Measurements from ENCODE around the gene B4GALNT2. TPM values are rescaled to one million over a fixed set of nuclear protein-coding genes. Genes with fewer than 3 reads are reported as not detected.

The B4GALNT2 gene
- polyA plus RNA-seq, 1 experiment = 0.01 TPM

DNA sequence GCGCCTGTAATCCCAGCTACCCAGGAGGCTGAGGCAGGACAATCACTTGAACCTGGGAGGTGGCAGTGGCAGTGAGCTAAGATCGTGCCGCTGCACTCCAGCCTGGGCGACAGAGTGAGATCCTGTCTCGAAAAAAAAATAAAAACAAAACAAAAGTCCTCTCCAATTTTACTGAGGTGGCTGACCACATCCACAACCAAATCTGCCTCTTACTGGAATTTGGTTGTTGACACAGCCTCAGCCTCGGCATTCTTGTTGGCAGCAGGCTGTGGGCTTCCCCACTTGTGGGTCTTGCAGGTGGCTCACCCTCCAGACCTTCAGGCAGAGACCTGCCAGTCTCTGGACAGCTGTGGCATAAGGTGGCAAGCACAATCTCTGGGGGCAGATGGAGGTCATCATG is 15.6 kb downstream of the B4GALNT2 start:
- H3K27me3 ChIP-seq (ENCODE audit: control insufficient read depth, insufficient read depth, low read length) = no peaks in the 10 kb centered on the region
- ChIA-PET POLR2A (no interaction called here), CTCF (no interaction called here)
- no peak overlapping the region for H3K4me3 ChIP-seq (ENCODE audit: low read depth, low read length)
- TF ChIP-seq CTCF (IDR thresholded peaks at IDR 0.05; ENCODE audit: low read depth, low read length) = no peak
- no peak overlapping the region for H3K27ac ChIP-seq (ENCODE audit: low read depth, low read length)
- no peaks in the 10 kb centered on the region for H3K9me3 ChIP-seq (ENCODE audit: control insufficient read depth, insufficient read depth, low read length)
- DNase-seq (ENCODE audit: low read depth, low spot score) = no peak

DNA sequence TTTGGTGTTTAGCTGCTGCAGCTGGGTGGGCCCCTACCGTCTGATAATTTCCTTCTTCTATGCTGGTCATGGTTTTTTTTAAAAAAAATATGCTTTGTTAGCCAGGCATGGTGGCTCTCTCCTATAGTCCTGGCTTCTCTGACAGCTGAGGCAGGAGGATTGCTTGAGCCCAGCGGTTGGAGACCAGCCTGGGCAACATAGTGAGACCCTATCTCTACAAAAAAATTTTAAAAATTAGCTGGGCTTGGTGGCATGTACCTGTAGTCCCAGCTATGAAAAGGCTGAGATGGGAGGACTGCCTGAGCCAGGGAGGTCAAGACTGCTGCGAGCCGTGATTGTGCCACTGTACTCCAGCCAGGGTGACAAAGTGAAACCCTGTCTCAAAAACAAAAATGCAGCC is 19.4 kb downstream of the B4GALNT2 start:
- no peaks in the 10 kb centered on the region; the same call in 1 of the 2 replicates for H3K9me3 ChIP-seq (ENCODE audit: control insufficient read depth, insufficient read depth, low read length)
- no peak for DNase-seq (ENCODE audit: low read depth, low spot score)
- POLR2A ChIA-PET = no interaction called here
- H3K27ac ChIP-seq (ENCODE audit: low read depth, low read length) = no peak overlapping the region
- H3K4me3 ChIP-seq (ENCODE audit: low read depth, low read length) = no peak overlapping the region
- CTCF ChIA-PET = no interaction called here
- no peak for TF ChIP-seq CTCF (IDR thresholded peaks at IDR 0.05; ENCODE audit: low read depth, low read length)
- no peaks in the 10 kb centered on the region for H3K27me3 ChIP-seq (ENCODE audit: control insufficient read depth, insufficient read depth, low read length)

DNA sequence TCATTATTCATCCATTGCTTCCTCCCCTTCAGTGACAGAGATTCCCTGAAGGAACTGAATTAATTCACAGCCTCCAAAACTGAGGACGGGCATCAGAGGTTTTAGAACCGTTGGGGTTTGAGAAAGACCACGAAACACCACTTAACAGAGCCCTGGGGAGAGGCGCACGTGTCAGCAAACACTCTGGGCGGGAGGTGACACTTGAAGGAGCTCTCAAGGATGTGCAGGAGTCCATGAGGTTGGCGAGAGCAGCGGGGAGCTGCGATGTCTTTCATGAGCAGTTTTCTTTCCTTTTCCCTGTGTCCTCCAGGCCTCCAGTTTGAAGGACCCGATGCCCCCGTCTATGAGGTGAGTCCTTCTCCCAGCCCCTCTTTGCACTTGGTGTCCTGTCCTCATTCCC is 23.7 kb downstream of the B4GALNT2 start:
- TF ChIP-seq CTCF (IDR thresholded peaks at IDR 0.05; ENCODE audit: low read depth, low read length) = no peak
- no peak for DNase-seq (ENCODE audit: low read depth, low spot score)
- POLR2A ChIA-PET = no interaction called here
- Histone ChIP-seq H3K27me3 (ENCODE audit: control insufficient read depth, insufficient read depth, low read length) (no peaks in the 10 kb centered on the region), H3K27ac (ENCODE audit: low read depth, low read length) (no peak overlapping the region), H3K4me3 (ENCODE audit: low read depth, low read length) (no peak overlapping the region), H3K9me3 (ENCODE audit: control insufficient read depth, insufficient read depth, low read length) (no peaks in the 10 kb centered on the region; the same call in 1 of the 2 replicates)
- CTCF ChIA-PET = no interaction called here

DNA sequence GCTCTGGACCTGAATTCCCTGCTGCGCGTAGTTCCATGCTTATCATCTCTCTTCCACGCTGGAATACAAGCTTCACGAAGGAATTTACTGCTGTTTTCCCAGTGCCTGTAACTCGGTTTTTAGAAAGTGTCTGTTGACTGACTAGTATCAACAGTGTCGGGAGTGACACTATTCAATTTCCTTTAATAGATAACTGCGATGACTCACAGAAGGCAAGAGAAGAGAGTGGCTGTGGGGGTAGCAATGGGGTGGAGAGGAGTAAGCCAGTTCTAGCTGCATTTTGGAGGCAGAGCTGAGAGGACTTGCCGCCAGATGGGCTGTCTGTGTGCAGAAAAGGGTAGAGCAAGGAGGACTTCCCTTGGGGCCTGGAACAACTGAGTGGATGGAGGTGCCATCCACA is 25.2 kb downstream of the B4GALNT2 start:
- Histone ChIP-seq H3K27ac (ENCODE audit: low read depth, low read length) (no peak overlapping the region), H3K9me3 (ENCODE audit: control insufficient read depth, insufficient read depth, low read length) (no peaks in the 10 kb centered on the region; the same call in 1 of the 2 replicates), H3K4me3 (ENCODE audit: low read depth, low read length) (no peak overlapping the region), H3K27me3 (ENCODE audit: control insufficient read depth, insufficient read depth, low read length) (no peaks in the 10 kb centered on the region)
- TF ChIP-seq CTCF (IDR thresholded peaks at IDR 0.05; ENCODE audit: low read depth, low read length) = no peak
- POLR2A ChIA-PET = no interaction called here
- no peak for DNase-seq (ENCODE audit: low read depth, low spot score)
- CTCF ChIA-PET = no interaction called here

GRCh38 chr17:49162866-49163265 is 30.3 kb downstream of the B4GALNT2 start:
- Histone ChIP-seq H3K4me3 (ENCODE audit: low read depth, low read length) (no peak overlapping the region), H3K9me3 (ENCODE audit: control insufficient read depth, insufficient read depth, low read length) (no peaks in the 10 kb centered on the region), H3K27me3 (ENCODE audit: control insufficient read depth, insufficient read depth, low read length) (peaks cover 30% of the 10 kb centered on the region), H3K27ac (ENCODE audit: low read depth, low read length) (no peak overlapping the region)
- POLR2A ChIA-PET = no interaction called here
- TF ChIP-seq CTCF (IDR thresholded peaks at IDR 0.05; ENCODE audit: low read depth, low read length) = no peak
- CTCF ChIA-PET = interaction anchor here (0.6 to 1.5 kb wide), 2 partner anchors 16 to 17 kb away, joined by 4 to 5 read pairs; no protein-coding TSS in a partner anchor
- DNase-seq (ENCODE audit: low read depth, low spot score) = no peak

All from AG04450 (cell line).